Stromal cell of bone marrow (primary cell): ENCODE data around the gene SKIL.

Experiments used
- DNase-seq: peaks from one replicate; pipeline ENCODE4 v3.0.0-alpha.2; 2012; ENCODE audit warnings: low read depth

The SKIL gene

GRCh38 chr3:170350515-170351413, 6.8 kb upstream of the SKIL start:
- no peak for DNase-seq

DNA sequence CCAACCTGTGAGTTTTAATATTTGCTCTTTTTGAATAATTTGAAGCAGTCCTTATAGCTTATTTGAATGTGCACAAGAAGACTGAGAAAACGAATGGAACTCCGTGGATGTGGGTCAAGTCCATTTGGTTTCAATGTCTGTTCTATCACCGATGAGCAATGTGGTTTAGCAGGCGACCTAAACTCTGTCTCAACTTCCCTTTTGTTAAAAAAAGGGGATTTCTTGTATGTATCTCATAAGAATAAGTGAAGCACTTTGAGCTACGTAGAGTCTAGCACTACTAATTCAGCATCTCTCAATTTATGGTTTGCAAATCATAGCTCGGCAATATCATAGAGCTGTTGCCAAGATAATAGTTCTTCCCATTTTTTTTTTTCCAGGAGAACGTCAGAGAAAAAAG, 4.6 kb upstream of the SKIL start:
- no peak for DNase-seq

DNA sequence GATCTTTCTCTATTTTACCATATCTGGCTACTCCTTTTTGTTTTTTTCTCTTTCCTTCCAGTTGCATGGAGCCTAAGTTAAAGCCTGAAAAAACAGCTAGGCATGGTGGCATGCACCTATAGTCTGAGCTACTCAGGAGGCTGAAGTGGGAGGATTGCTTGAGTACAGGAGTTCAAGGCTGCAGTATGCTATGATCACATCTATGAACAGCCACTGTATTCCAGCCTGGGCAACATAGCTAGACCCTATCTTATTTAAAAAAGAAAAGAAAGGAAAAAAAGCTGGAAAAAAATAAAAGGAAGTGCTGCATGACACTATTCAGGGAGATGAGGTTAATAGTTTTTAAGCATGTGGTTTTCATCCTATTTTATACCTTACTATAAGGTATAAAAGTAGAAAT, 4.0 kb upstream of the SKIL start:
- DNase-seq = no peak

- no peak for DNase-seq
Measured at GRCh38 chr3:170354760-170355159, 2.8 kb upstream of the SKIL start.

DNA sequence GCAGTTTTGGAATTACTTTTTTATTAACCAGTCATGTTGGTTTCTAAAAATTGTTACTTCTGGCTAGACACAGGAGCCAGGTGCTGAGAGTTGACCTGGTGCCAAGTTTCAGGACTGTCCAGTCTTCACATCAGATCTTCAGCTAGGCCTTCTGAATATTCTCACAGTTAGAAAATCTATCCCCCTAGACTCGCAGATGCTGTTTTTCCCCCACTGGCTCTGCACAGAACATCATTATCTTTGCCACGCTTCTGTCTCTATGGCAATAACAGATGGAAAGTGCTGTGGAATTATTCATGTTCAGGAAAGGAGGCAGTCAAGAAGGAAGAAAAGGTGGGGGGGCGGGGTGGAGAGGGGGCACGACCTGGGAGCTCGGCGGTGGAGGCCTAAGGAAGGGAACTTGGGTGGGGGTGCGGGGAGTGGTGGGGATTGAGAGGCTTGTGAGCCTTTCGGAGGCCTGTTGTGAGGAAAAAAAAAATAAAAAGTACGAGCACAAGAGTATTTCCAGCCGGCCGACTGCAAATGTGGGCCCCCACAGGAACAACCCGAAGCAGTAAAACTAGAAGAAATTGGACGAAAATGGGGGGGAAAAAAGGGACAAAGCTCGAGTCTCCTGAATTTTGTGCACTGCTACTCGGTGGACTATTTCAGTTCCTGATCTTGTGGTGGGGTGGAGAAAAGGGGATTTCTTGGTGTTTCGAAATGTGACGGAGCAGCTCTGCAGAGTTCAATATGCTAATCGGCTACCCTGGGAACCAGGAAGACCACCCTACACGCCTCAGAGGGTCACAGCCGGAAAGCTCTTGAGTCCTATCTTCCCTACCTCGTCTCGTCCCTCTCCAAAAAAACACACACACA, 1.5 kb upstream of the SKIL start:
- no peak for DNase-seq

DNA sequence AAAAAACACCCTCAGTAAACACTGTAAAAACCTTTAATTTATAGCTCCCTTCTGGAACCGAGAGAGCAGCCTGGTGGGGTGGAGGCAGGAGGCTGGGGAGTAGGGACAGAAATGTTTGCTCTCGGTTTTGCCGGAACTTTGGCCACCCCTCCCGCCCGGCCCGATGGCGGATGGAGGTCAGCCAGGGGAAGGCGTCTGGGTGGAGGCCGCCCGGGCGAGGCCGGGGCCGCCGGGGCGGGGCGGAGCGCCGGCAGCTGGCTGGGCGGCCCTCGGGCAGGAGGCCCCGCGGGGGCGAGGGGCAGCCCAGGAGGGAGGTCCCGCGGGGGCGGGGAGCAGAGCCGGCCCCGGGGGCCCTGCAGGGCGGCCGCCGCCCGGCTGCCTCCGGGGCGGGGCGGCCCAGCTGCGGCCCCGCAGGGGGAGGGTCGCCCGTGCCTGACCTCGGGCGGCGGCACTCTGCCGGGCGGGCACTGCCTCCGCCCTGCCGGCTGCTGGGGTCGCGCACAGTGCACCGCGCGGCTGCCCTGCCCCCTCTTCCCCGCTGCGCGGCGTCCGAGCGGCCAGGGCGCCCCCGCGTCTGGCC, 829 bp upstream of the SKIL start:
- peak; percentile 59 for DNase-seq

DNA sequence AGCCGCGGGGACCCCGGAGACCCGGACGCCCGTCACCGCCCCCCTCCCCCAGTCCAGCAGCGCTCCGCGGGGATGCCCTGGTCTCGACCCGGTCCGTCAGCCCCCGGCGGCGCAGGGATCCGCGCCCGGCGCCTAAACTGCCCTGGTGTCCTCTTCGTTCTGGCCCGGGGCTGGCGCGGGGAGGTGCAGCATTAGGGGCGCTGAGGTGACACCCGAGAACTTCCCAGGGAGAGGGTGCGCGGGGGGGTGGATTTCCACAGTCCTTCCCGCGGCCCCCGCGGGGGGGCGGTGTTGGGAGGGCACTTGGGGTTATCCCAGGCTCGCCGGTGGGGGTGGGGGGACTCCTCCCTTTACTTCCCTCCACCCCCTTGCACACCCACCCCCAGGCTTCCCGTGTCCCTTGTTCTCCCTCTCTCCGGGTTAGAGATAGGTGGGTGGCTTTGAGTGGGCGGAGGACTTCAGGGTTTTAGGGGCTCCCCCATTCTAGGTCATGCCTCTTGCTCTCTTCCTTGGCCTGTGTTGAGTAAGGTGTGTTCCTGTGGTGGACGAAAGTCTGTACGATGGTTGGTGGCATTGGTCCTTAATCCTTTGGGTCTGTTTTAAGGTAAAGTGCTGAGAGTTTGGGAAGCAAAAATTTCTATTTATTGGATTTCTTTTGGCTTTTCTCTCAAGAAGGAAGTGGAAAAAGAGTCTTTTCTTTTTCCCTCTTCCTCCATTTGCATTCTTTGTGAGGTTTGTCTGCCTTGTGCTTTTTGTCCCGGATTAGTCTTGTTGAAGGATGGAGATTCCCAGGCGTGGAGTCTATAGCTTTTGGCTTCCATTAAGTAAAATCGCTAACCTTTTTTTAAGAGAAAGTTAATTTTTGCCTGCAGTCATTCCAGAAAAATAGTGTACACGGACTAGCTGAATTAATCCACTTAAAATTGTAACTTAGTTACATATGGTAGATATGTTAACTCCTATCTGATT, 811 bp downstream of the SKIL start:
- peak; percentile 29 for DNase-seq

GRCh38 chr3:170359178-170359704, 1.7 kb downstream of the SKIL start:
- DNase-seq = no peak

DNA sequence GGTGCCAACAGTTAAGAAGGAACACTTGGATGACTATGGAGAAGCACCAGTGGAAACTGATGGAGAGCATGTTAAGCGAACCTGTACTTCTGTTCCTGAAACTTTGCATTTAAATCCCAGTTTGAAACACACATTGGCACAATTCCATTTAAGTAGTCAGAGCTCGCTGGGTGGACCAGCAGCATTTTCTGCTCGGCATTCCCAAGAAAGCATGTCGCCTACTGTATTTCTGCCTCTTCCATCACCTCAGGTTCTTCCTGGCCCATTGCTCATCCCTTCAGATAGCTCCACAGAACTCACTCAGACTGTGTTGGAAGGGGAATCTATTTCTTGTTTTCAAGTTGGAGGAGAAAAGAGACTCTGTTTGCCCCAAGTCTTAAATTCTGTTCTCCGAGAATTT, 3.0 kb downstream of the SKIL start:
- DNase-seq = no peak

DNA sequence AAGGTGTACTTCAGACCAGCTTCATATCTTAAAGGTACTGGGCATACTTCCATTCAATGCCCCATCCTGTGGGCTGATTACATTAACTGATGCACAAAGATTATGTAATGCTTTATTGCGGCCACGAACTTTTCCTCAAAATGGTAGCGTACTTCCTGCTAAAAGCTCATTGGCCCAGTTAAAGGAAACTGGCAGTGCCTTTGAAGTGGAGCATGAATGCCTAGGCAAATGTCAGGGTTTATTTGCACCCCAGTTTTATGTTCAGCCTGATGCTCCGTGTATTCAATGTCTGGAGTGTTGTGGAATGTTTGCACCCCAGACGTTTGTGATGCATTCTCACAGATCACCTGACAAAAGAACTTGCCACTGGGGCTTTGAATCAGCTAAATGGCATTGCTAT, 3.4 kb downstream of the SKIL start:
- DNase-seq = no peak

GRCh38 chr3:170361711-170362110, 4.2 kb downstream of the SKIL start:
- no peak for DNase-seq

GRCh38 chr3:170363471-170363994, 6.0 kb downstream of the SKIL start:
- no peak for DNase-seq

DNA sequence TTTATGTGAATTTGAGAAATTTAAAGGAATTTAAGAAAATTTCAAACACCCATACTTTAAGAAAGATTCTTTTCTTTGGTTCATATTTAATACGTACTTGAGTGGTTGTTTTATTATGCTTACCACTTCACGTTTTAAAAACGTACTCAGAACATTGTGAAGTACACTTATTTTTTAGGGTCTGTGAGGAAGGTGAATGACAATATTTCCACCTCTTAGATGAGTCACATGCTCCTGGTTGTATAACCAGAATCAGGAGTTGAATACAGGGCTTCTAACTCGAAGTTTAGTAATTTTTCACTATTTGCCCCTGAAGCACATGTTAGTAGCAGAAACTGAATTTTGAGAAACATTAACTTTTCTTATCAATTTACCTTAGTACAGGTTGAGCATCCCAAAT, 7.5 kb downstream of the SKIL start:
- no peak for DNase-seq

- no peak for DNase-seq
Measured at GRCh38 chr3:170367797-170368196, 10.3 kb downstream of the SKIL start.

- no peak for DNase-seq
Measured at GRCh38 chr3:170368921-170369320, 11.4 kb downstream of the SKIL start.

GRCh38 chr3:170372190-170372879, 14.8 kb downstream of the SKIL start:
- DNase-seq = no peak

DNA sequence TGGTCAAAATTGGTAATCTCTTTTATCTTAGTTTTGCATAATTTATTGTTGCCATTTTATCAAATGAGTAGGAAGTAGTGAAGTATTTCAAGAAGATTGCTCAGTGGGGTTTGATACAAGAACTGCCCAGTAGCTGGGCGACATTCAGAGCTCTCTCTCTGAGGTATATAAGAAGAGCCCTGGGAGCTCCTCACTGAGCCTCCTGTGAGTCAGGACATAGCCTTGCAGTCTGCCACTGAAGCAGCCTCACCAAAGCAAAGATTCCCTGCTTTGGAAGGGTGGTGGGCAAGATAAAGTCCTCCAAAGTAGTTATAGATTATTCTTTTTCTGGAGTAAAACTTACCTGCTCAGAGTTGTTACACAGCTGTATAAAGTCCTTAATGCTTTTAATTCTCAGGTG, 26.1 kb downstream of the SKIL start:
- DNase-seq = no peak

DNA sequence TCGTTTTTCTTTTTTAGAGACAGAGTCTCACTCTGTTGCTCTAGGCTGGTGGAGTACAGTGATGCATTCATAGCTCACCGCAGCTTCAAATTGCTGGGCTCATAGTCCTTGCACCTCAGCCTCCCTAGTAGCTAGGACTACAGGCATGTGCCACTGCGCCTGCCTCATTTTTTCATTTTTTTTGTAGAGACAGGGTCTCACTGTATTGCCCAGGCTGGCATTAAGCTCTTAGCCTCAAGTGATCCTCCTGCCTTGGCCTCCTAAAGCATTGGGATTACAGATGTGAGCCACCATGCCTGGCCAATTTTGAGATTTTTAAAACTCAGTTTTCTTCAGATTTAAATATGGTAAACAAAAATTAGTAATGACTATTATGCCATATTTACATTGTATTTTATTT, 29.0 kb downstream of the SKIL start:
- no peak for DNase-seq

GRCh38 chr3:170387950-170388349, 30.4 kb downstream of the SKIL start:
- no peak for DNase-seq

DNA sequence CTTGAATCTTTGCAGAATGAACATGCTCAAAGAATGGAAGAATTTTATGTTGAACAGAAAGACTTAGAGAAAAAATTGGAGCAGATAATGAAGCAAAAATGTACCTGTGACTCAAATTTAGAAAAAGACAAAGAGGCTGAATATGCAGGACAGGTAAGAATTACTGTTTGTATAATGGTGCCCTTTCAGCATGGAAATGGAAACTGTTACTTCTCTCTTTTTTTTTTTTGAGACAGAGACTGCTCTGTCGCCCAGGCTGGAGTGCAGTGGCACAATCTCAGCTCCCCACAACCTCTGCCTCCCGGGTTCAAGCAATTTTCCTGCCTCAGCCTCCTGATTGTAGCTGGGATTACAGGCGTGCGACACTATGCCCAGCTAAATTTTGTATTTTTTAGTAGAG, 33.6 kb downstream of the SKIL start:
- DNase-seq = no peak

GRCh38 chr3:170397685-170398084, 40.2 kb downstream of the SKIL start:
- no peak for DNase-seq
